Chondrocyte (in vitro differentiated cells): ENCODE data around the gene PLCG2. TPM values are rescaled to one million over a fixed set of nuclear protein-coding genes. Genes with fewer than 3 reads are reported as not detected.

Experiments used
- DNase-seq: peaks from one replicate; pipeline ENCODE4 v3.0.0; 2021; ENCODE audit warnings: mixed read lengths, low spot score
- H3K27ac Mint-ChIP-seq: one replicate; pipeline ENCODE4 v1.8.0; 2021; ENCODE audit warnings: mild to moderate bottlenecking, moderate library complexity, mixed read lengths; ENCODE audit not compliant: unreplicated experiment
- H3K27me3 Mint-ChIP-seq: 2 replicates; pipeline ENCODE4 v1.8.0; 2021; ENCODE audit warnings: low read depth, mixed read lengths
- H3K36me3 Mint-ChIP-seq: 2 replicates; pipeline ENCODE4 v1.8.0; 2021; ENCODE audit warnings: low read depth, mixed read lengths
- H3K4me1 Mint-ChIP-seq: 2 replicates; pipeline ENCODE4 v1.8.0; 2021; ENCODE audit warnings: low read depth, mild to moderate bottlenecking, mixed read lengths
- H3K4me3 Mint-ChIP-seq: one replicate; pipeline ENCODE4 v1.8.0; 2021; ENCODE audit warnings: mild to moderate bottlenecking, moderate library complexity, mixed read lengths; ENCODE audit not compliant: unreplicated experiment
- H3K9me3 Mint-ChIP-seq: 2 replicates; pipeline ENCODE4 v1.8.0; 2021; ENCODE audit warnings: low read depth, mixed read lengths
- CTCF ChIP-seq: fragments of 200-600 bp; sonication (generic); IDR thresholded peaks from 2 replicates; pipeline ENCODE4 v1.5.0; 2021; ENCODE audit warnings: antibody characterized with exemption, mild to moderate bottlenecking, moderate library complexity
- total RNA-seq: library from RNA; stranded (reverse); gene quantifications from 3 replicates; pipeline ENCODE4 v1.2.1, GENCODE V29; 2021

The PLCG2 gene
- total RNA-seq, 1 donor from 2014 or later: 1.1 TPM

DNA sequence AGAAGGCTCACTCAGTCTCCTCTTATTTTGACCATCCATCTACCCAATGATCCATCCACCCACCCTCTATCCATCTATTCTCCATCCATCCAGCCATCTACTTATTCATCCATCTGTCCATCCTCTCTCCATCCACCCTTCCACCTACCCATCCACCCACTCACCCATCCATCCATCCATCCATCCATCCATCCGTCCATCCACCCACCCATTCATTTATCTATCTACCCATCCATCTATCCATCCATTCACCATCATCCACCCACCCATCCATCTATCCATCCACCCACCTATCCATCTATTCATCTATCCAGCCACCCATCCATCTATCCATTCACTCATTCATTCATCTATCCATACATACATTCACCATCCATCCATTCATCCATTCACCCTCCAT is 45.8 kb upstream of the PLCG2 start:
- no peak overlapping the region for H3K27ac Mint-ChIP-seq
- DNase-seq: no peak
- no peaks in the 10 kb centered on the region for H3K9me3 Mint-ChIP-seq
- H3K27me3 Mint-ChIP-seq: peaks cover 1% of the 10 kb centered on the region
- no peaks in the 10 kb centered on the region for H3K36me3 Mint-ChIP-seq
- peaks cover 20% of the 10 kb centered on the region for H3K4me1 Mint-ChIP-seq
- H3K4me3 Mint-ChIP-seq: no peak overlapping the region
- TF ChIP-seq CTCF: no peak

DNA sequence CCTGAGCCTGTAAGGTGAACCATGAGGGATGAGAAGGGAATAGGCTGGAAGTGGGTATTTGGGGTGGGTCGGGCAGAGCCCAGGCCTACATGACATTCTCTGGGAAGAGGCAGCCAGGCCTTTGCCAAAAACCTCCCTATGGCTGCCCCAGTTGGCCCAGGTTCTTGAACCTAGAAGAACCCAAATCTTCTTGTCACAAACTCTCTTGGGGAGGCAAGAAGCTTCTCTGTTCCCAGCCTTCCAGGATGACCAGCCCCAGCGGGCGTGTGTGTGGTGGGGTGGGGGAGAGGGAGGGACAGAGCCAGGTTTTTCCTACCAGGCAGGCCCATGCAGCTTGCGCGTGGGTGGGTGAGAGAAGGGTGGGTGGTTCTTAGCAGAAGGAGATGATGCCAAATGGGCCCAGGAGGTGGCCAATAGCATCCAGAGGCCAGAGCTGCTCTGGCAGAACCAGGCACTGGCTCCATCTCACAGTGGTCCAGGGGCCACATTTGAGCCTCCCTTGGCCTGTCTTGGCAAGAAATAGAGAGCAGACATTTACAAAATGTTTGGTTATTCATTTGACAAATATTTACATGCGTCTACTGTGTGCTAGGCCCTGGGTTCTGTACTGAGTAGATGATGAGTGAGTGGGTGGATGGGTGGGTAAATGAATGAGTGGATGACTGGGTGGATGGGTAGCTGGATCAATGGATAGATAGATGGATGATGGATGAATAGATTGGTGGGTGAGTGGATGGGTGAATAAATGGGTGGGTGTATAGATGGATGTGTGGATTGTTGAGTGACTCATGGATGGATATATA is 44.3 kb upstream of the PLCG2 start:
- H3K36me3 Mint-ChIP-seq: no peaks in the 10 kb centered on the region
- no peak overlapping the region for H3K4me3 Mint-ChIP-seq
- H3K9me3 Mint-ChIP-seq: no peaks in the 10 kb centered on the region
- TF ChIP-seq CTCF: no peak
- no peak for DNase-seq
- no peak overlapping the region for H3K27ac Mint-ChIP-seq
- H3K4me1 Mint-ChIP-seq: peaks cover 16% of the 10 kb centered on the region
- peaks cover 1% of the 10 kb centered on the region for H3K27me3 Mint-ChIP-seq

DNA sequence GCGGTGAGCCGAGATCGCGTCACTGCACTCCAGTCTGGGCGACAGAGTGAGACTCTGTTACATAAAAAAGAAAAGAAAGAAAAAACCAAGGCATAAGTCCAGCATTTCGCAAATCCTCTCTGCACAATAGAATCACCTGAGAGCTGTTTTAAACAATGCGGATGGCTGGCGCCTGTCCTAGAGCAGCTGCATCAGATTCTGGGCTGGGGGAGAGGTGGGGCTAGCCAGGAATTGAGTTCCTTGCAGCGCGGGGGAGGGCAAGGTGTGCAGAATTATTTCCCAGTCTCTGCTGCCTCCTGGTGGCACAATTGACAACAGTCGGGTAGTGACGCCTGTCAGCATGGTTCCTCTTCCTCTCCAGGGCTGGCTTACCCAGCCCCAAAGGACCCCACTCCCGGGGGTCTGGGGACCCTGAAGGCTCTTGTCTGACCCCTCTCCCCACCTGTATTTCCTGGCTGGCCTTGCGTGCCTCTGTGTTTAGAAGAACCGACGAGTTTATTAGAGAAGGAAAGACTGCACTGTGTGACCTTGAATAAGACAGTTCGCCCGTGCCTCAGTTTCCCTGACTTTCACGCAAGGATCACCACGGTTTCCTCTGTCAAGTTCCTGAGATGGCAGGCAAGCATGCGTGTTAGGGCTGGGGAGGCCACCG is 41.1 kb upstream of the PLCG2 start:
- Mint-ChIP-seq H3K4me1 (peaks cover 8% of the 10 kb centered on the region), H3K4me3 (peak overlapping the region; percentile 44), H3K9me3 (no peaks in the 10 kb centered on the region), H3K27ac (no peak overlapping the region), H3K36me3 (no peaks in the 10 kb centered on the region), H3K27me3 (peaks cover 10% of the 10 kb centered on the region)
- peak; percentile 90 for TF ChIP-seq CTCF
- DNase-seq: no peak

- Mint-ChIP-seq H3K4me3 (no peak overlapping the region), H3K27ac (no peak overlapping the region), H3K4me1 (peaks cover 8% of the 10 kb centered on the region), H3K36me3 (no peaks in the 10 kb centered on the region), H3K27me3 (peaks cover 10% of the 10 kb centered on the region), H3K9me3 (no peaks in the 10 kb centered on the region)
- TF ChIP-seq CTCF: no peak
- DNase-seq: no peak
These were observed 40.2 kb upstream of the PLCG2 start for GRCh38 chr16:81738783-81739496.

GRCh38 chr16:81739503-81739902 is 39.6 kb upstream of the PLCG2 start:
- Mint-ChIP-seq H3K27ac (no peak overlapping the region), H3K27me3 (peaks cover 10% of the 10 kb centered on the region), H3K9me3 (no peaks in the 10 kb centered on the region)

More at GRCh38 chr16:81739503-81739902, 39.6 kb upstream of the PLCG2 start:
- TF ChIP-seq CTCF: no peak
- H3K36me3 Mint-ChIP-seq: no peaks in the 10 kb centered on the region
- peaks cover 8% of the 10 kb centered on the region for H3K4me1 Mint-ChIP-seq
- no peak overlapping the region for H3K4me3 Mint-ChIP-seq
- no peak for DNase-seq
